SK-N-SH (cell line): Measurements from ENCODE around the gene RPSA.

Experiments used
- POLR2AphosphoS5 ChIP-seq: IDR thresholded peaks from 2 replicates; pipeline ENCODE4 v1.6.1; 2012; ENCODE audit warnings: low read depth, low read length
- TAF1 ChIP-seq: IDR thresholded peaks from 2 replicates; pipeline ENCODE4 v1.6.1; 2012; ENCODE audit warnings: low read depth, mild to moderate bottlenecking, low read length, moderate library complexity, borderline replicate concordance
- TF ChIP-seq, protein P1 (sequence below): fragments of 200-600 bp; sonication (generic); IDR thresholded peaks from 2 replicates; pipeline ENCODE4 v1.6.1; 2017; ENCODE audit warnings: antibody characterized with exemption, mild to moderate bottlenecking, moderate library complexity

DNA sequence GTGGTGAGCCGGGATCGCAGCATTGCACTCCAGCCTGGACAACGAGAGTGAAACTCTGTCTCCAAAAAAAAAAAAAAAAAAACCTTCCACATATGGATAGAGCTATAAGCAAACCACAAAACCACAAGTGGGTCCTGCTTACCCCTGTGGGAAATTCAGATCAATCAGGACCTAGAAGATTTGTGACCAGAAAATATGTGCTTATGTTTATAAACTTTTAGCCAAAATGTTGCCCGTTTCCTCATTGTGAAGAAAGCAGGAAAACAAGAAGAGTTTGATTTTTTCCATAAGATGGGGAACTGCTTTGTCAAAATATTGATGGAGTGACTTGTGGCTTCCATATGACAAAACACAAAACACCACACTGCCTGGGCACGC is 26.8 kb upstream of the RPSA start:
- TF ChIP-seq POLR2AphosphoS5 (no peak), TAF1 (no peak)
- TF ChIP-seq, protein P1, sequence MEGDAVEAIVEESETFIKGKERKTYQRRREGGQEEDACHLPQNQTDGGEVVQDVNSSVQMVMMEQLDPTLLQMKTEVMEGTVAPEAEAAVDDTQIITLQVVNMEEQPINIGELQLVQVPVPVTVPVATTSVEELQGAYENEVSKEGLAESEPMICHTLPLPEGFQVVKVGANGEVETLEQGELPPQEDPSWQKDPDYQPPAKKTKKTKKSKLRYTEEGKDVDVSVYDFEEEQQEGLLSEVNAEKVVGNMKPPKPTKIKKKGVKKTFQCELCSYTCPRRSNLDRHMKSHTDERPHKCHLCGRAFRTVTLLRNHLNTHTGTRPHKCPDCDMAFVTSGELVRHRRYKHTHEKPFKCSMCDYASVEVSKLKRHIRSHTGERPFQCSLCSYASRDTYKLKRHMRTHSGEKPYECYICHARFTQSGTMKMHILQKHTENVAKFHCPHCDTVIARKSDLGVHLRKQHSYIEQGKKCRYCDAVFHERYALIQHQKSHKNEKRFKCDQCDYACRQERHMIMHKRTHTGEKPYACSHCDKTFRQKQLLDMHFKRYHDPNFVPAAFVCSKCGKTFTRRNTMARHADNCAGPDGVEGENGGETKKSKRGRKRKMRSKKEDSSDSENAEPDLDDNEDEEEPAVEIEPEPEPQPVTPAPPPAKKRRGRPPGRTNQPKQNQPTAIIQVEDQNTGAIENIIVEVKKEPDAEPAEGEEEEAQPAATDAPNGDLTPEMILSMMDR = no peak
